DOHH2 (cell line): ENCODE measurements around the gene TMEM52B.

ENCODE experiments used
- EZH2phosphoT487 ChIP-seq: fragments of 200-600 bp; sonication (generic); IDR thresholded peaks from 2 replicates; pipeline ENCODE4 v1.6.1; 2017; ENCODE audit warnings: borderline replicate concordance, mild to moderate bottlenecking, antibody characterized with exemption, low read length, moderate library complexity, mixed read lengths
- TF ChIP-seq, protein P1 (sequence below): fragments of 200-600 bp; sonication (generic); IDR thresholded peaks from one replicate; pipeline ENCODE4 v1.5.1; 2014; ENCODE audit warnings: antibody characterized with exemption, mild to moderate bottlenecking, low read depth, low read length; ENCODE audit not compliant: poor library complexity, severe bottlenecking

DNA sequence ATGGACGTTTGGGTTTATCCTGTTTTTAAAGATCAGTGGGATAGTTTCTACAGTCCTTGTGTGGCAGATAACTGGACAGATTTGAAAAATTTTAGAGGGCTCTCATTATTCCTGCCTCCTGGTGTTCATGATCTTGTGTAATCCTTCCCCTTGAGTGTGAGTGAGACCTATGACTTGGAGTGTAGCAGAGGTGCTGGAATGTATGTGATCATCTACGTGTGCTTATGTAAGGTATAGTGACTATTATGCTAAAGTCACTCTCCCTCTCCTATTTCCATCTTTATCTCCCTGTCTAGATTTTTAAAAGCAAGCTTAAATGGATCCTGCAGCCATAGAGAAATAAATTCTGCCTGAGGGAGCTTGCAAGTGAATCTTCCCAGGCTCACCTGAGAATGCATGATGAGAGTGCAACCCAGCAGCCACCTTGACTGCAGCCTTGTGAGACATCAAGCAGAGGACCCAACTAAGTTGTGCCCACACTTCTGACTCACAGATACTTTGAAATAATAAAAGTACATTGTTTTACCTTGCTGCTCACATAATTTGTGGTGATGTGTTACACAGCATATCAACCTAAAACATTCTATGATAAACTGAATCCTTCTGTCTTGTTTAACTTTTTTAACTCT, 3.7 kb upstream of the TMEM52B start:
- TF ChIP-seq, protein P1, sequence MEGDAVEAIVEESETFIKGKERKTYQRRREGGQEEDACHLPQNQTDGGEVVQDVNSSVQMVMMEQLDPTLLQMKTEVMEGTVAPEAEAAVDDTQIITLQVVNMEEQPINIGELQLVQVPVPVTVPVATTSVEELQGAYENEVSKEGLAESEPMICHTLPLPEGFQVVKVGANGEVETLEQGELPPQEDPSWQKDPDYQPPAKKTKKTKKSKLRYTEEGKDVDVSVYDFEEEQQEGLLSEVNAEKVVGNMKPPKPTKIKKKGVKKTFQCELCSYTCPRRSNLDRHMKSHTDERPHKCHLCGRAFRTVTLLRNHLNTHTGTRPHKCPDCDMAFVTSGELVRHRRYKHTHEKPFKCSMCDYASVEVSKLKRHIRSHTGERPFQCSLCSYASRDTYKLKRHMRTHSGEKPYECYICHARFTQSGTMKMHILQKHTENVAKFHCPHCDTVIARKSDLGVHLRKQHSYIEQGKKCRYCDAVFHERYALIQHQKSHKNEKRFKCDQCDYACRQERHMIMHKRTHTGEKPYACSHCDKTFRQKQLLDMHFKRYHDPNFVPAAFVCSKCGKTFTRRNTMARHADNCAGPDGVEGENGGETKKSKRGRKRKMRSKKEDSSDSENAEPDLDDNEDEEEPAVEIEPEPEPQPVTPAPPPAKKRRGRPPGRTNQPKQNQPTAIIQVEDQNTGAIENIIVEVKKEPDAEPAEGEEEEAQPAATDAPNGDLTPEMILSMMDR = no peak
- no peak for TF ChIP-seq EZH2phosphoT487
